ENCODE measurements around the gene TRIO.

Gene TRIO

GRCh38 chr5:14414656-14415023, 271.5 kb downstream of the TRIO start:
- H3K4me3 ChIP-seq (replicated peaks in 1 of 2; ENCODE audit: low read depth in 2 of 2, low read length in 2 of 2) = no peak overlapping the region
- TF ChIP-seq, protein P1, sequence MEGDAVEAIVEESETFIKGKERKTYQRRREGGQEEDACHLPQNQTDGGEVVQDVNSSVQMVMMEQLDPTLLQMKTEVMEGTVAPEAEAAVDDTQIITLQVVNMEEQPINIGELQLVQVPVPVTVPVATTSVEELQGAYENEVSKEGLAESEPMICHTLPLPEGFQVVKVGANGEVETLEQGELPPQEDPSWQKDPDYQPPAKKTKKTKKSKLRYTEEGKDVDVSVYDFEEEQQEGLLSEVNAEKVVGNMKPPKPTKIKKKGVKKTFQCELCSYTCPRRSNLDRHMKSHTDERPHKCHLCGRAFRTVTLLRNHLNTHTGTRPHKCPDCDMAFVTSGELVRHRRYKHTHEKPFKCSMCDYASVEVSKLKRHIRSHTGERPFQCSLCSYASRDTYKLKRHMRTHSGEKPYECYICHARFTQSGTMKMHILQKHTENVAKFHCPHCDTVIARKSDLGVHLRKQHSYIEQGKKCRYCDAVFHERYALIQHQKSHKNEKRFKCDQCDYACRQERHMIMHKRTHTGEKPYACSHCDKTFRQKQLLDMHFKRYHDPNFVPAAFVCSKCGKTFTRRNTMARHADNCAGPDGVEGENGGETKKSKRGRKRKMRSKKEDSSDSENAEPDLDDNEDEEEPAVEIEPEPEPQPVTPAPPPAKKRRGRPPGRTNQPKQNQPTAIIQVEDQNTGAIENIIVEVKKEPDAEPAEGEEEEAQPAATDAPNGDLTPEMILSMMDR (IDR thresholded peaks at IDR 0.05; ENCODE audit: low read depth, low read length) = no peak
- no peak for DNase-seq (ENCODE audit: low read depth in 2 of 2)

- DNase-seq (ENCODE audit: low read depth in 2 of 2) = no peak
- TF ChIP-seq, protein P1 (IDR thresholded peaks at IDR 0.05; ENCODE audit: low read depth, low read length) = no peak
- no peak overlapping the region for H3K4me3 ChIP-seq (replicated peaks in 1 of 2; ENCODE audit: low read depth in 2 of 2, low read length in 2 of 2)
Measured at GRCh38 chr5:14415024-14415697, 272.0 kb downstream of the TRIO start.

DNA sequence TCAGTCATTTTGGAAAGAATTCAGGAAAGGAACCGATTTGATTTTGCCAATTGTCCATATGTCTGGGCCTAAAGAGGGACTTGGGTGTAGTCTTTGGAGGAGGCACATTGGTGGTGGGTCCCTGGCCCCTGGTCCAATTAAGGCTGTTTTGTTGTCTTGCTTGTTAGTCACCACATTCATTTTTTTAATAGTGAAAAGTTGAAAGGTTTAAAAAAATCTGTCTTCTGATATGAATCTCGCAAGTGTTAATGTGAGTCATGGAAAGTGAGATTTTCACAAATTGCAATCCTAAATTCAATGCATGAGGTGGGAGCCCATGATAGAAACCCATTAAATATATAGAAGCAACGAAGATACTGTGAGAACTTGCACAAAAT, 272.5 kb downstream of the TRIO start:
- TF ChIP-seq, protein P1 (IDR thresholded peaks at IDR 0.05; ENCODE audit: low read depth, low read length) = no peak

DNA sequence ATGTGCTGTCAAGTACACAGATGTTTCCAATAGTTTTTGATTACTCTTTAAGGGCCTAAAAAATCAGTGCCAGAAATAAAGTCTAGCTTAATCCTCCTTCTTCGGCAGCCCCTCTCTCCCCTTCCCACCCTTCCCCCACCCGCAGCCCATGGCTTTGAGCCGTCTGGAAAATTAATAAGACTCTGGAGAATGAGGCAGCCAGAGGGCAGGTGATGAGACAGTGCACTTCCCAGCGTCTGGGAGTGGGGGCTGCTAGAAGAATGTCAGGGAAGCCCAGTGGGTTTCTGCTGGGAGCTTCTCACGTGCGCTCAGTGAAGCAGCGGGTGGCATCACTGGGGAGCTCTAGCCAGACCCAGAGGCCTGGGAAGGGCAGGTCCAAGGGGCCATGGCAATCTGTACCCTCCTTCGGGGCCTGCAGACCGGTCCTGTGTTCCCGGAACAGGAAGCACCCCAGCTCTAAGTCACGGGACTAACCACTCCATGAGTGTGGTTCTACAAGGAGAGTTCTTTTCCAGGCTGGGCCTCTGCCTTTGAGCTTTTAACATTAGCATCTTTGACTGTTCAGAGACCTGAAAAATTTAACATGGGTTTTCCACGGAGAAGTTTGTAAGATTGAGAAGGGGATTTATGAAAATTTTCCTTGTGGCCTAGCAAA, 273.6 kb downstream of the TRIO start:
- DNase-seq (ENCODE audit: low read depth in 2 of 2) = no peak
- TF ChIP-seq, protein P1 (IDR thresholded peaks at IDR 0.05; ENCODE audit: low read depth, low read length) = no peak
- H3K4me3 ChIP-seq (replicated peaks in 1 of 2; ENCODE audit: low read depth in 2 of 2, low read length in 2 of 2) = no peak overlapping the region

More for the DNA sequence above, 272.5 kb downstream of the TRIO start:
- DNase-seq (ENCODE audit: low read depth in 2 of 2) = no peak
- no peak overlapping the region for H3K4me3 ChIP-seq (replicated peaks in 1 of 2; ENCODE audit: low read depth in 2 of 2, low read length in 2 of 2)

- TF ChIP-seq, protein P1 (IDR thresholded peaks at IDR 0.05; ENCODE audit: low read depth, low read length) = no peak
- H3K4me3 ChIP-seq (replicated peaks in 1 of 2; ENCODE audit: low read depth in 2 of 2, low read length in 2 of 2) = no peak overlapping the region
- peak; percentile 58 to 72 for DNase-seq (ENCODE audit: low read depth in 2 of 2)
Measured at GRCh38 chr5:14417276-14417730, 274.2 kb downstream of the TRIO start.

GRCh38 chr5:14417792-14418765, 274.9 kb downstream of the TRIO start:
- no peak overlapping the region for H3K4me3 ChIP-seq (replicated peaks in 1 of 2; ENCODE audit: low read depth in 2 of 2, low read length in 2 of 2)
- TF ChIP-seq, protein P1 (IDR thresholded peaks at IDR 0.05; ENCODE audit: low read depth, low read length) = no peak
- peak; percentile 75 to 81 for DNase-seq (ENCODE audit: low read depth in 2 of 2)

All from cardiac fibroblast (primary cell).